ENCODE measurements around the gene OR8J3. TPM values are rescaled to one million over a fixed set of nuclear protein-coding genes. Genes with fewer than 3 reads are reported as not detected.
"Not testable (repeated sequence)": the region's sequence is repeated elsewhere in the genome, so short reads cannot be mapped to it uniquely, and the experiment has no call there.

OR8J3 gene
- total and polyA plus RNA-seq, 9 donors, result not detected

DNA sequence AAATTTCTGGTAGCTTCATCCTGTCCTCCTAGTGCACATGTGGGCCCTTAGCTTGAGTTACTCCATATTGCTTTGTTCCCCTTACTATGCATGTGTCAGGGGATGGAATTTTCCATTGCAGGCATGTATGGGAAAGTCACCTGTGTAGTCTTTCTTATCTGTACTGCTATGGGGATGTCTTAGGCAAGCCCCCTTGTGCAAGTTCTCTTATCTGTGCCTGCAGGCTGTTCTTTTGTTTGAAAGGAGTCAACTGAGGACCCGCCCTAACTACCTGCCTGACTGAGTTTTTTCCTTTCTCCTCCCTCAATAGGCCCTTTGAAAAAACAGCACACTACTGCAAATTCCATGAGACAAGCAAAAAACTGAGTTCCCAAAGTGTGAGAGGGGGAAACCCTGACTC lies 11.4 kb upstream of the OR8J3 start:
- Histone ChIP-seq H3K36me3 (no peaks in the 10 kb centered on the region), H3K4me1 (ENCODE audit: insufficient read depth) (no peaks in the 10 kb centered on the region), H3K27me3 (no peaks in the 10 kb centered on the region), H3K4me3 (no peak overlapping the region), H3K27ac (no peak overlapping the region), H3K9me3 (no peaks in the 10 kb centered on the region)
- DNase-seq, result no peak
- intact Hi-C loops (cut with DNase I), result no loop called here
- WGBS, 3 donors, result 62 to 76% (median 63%) methylated on average over 1 of the region's 1 CpG
- no peak for TF ChIP-seq POLR2A (IDR thresholded peaks at IDR 0.05)
- TF ChIP-seq, protein P1, sequence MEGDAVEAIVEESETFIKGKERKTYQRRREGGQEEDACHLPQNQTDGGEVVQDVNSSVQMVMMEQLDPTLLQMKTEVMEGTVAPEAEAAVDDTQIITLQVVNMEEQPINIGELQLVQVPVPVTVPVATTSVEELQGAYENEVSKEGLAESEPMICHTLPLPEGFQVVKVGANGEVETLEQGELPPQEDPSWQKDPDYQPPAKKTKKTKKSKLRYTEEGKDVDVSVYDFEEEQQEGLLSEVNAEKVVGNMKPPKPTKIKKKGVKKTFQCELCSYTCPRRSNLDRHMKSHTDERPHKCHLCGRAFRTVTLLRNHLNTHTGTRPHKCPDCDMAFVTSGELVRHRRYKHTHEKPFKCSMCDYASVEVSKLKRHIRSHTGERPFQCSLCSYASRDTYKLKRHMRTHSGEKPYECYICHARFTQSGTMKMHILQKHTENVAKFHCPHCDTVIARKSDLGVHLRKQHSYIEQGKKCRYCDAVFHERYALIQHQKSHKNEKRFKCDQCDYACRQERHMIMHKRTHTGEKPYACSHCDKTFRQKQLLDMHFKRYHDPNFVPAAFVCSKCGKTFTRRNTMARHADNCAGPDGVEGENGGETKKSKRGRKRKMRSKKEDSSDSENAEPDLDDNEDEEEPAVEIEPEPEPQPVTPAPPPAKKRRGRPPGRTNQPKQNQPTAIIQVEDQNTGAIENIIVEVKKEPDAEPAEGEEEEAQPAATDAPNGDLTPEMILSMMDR (IDR thresholded peaks at IDR 0.05), result no peak
- no peak for TF ChIP-seq EP300 (IDR thresholded peaks at IDR 0.05)

DNA sequence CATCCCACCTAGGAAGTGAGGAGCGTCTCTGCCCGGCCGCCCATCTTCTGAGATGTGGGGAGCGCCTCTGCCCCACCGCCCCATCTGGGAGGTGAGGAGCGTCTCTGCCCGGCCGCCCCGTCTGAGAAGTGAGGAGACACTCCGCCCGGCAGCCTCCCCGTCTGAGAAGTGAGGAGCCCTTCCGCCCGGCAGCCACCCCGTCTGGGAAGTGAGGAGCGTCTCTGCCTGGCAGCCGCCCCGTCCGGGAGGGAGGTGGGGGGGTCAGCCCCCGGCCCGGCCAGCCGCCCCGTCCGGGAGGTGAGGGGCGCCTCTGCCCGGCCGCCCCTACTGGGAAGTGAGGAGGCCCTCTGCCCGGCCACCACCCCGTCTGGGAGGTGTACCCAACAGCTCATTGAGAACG lies 3.7 kb upstream of the OR8J3 start:
- H3K9me3 ChIP-seq; H3K4me1 ChIP-seq (ENCODE audit: insufficient read depth); H3K27ac ChIP-seq; H3K36me3 ChIP-seq; H3K4me3 ChIP-seq; intact Hi-C loops (cut with DNase I); DNase-seq; H3K27me3 ChIP-seq: not testable (repeated sequence)
- WGBS, 3 donors, result 91 to 93% (median 92%) methylated on average over 15 to 30 of the region's 30 CpGs

DNA sequence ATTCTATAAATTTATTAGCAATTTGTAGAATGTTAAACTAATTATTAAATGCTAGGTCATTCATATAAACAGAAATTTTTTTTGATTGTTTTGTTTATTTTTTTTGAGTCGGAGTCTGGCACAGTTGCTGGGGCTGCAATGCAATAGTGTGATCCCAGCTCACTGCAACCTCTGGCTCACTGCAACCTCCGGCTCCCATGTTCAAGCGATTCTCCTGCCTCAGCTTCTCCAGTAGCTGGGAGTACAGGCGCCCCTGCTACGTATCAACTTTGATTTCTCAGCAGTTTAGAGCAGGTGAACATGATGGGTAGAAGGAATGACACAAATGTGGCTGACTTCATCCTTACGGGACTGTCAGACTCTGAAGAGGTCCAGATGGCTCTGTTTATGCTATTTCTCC lies 17.9 kb downstream of the OR8J3 start, which contains the start of gene OR8H3:
Gene OR8H3, plus strand, starts transcription at position 301 of the 400 bp plus-strand sequence. Its CDS starts 0 bp downstream, at position 301.
- DNase-seq, result no peak
- intact Hi-C loops (cut with DNase I), result no loop called here
- TF ChIP-seq EP300 (IDR thresholded peaks at IDR 0.05) (no peak), POLR2A (IDR thresholded peaks at IDR 0.05) (no peak)
- TF ChIP-seq, protein P1 (IDR thresholded peaks at IDR 0.05), result no peak
- Histone ChIP-seq H3K27ac (no peak within 1 kb of the TSS), H3K36me3 (no peaks in the 10 kb centered on the region), H3K9me3 (no peaks in the 10 kb centered on the region), H3K4me1 (ENCODE audit: insufficient read depth) (no peaks in the 10 kb centered on the region), H3K4me3 (no peak within 1 kb of the TSS), H3K27me3 (no peaks in the 10 kb centered on the region)
- 64 to 75% (median 69%) methylated on average over 6 of the region's 6 CpGs for WGBS, 3 donors

DNA sequence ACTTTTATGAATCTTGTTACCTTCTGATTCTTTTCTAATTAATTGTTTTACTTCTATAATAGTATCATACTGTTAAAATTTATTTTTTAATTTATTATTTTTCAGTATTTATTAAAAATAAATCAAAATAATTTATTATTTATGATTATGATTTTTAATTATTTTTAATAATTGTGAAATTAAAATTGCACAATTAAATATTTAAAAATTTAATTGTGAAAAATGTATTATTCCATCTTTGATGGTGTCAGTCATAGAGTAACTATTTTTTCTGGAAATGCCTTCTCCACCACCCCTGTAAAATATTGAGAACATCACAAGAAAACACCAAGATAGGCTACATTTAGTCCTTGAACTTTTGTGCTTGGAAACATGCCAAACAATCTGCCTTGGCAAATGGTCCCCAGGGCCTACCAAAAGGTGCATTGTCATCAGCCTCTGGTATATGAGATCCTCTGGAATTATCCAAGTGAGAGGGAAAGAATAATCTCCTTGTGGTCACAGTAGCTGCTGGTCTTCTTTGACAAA lies 36.7 kb downstream of the OR8J3 start, which contains the start of gene OR8H2:
Gene OR8H2, plus strand, starts transcription at position 478 of the 528 bp plus-strand sequence. CDS start 1,356 bp downstream, outside the sequence.
- Histone ChIP-seq H3K36me3 (no peaks in the 10 kb centered on the region), H3K4me1 (ENCODE audit: insufficient read depth) (no peaks in the 10 kb centered on the region), H3K4me3 (no peak within 1 kb of the TSS), H3K9me3 (no peaks in the 10 kb centered on the region), H3K27me3 (no peaks in the 10 kb centered on the region), H3K27ac (no peak within 1 kb of the TSS)
- no peak for DNase-seq
- intact Hi-C loops (cut with DNase I), result no loop called here
- no peak for TF ChIP-seq POLR2A (IDR thresholded peaks at IDR 0.05)
- TF ChIP-seq, protein P1 (IDR thresholded peaks at IDR 0.05), result no peak
- no peak for TF ChIP-seq EP300 (IDR thresholded peaks at IDR 0.05)

DNA sequence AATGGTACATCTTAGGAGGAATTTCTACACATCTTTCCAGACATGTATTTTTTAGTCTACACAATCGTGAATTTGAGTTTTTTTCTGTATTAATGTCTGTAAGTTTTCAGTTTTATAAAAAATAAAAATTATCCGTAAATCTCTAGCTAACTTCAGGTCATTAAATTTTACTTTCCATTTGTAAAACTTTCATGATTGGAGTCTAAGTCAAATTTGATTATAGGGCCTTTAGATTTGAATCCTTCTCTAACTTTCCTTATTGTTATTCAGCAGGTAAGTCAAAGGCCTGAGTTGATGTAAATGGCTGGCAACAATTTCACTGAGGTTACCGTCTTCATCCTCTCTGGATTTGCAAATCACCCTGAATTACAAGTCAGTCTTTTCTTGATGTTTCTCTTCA lies 47.0 kb downstream of the OR8J3 start, which contains the start of gene OR8I2:
Gene OR8I2, plus strand, starts transcription at position 301 of the 400 bp plus-strand sequence. Its CDS starts 0 bp downstream, at position 301.
- Histone ChIP-seq H3K4me1 (ENCODE audit: insufficient read depth) (no peaks in the 10 kb centered on the region), H3K36me3 (no peaks in the 10 kb centered on the region), H3K27ac (no peak within 1 kb of the TSS), H3K27me3 (no peaks in the 10 kb centered on the region), H3K9me3 (no peaks in the 10 kb centered on the region), H3K4me3 (no peak within 1 kb of the TSS)
- TF ChIP-seq POLR2A (IDR thresholded peaks at IDR 0.05) (no peak), EP300 (IDR thresholded peaks at IDR 0.05) (no peak)
- TF ChIP-seq, protein P1 (IDR thresholded peaks at IDR 0.05), result no peak
- 68 to 70% (median 69%) methylated on average over 3 of the region's 3 CpGs for WGBS, 3 donors
- no peak for DNase-seq
- intact Hi-C loops (cut with DNase I), result no loop called here
